Kidney tubule cell (primary cell): ENCODE data around the gene TSPAN9.

Experiments used
- DNase-seq: peaks from one replicate; pipeline ENCODE4 v3.0.0-alpha.2; 2018; ENCODE audit warnings: low spot score

TSPAN9 gene

DNA sequence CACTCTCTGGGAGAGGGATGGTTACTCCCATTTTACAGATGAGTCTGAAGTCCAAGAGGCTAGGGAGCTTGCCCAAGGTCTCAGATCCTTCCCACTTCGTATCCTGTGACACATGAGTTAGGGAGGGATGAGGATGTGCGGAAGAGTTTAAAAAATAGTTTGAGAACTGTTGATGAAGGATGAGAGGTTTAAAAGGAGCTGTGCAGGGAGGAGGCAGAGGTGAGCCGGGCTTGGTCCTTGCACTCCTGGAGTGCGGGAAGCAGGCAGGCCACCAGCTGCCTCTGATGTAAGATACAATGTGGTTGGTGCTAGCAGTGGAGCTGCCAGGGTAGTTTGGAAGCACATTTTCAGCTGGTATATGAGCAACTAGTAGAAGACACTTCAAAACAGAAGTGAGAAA, 46.5 kb downstream of the TSPAN9 start:
- peak; percentile 47 for DNase-seq

DNA sequence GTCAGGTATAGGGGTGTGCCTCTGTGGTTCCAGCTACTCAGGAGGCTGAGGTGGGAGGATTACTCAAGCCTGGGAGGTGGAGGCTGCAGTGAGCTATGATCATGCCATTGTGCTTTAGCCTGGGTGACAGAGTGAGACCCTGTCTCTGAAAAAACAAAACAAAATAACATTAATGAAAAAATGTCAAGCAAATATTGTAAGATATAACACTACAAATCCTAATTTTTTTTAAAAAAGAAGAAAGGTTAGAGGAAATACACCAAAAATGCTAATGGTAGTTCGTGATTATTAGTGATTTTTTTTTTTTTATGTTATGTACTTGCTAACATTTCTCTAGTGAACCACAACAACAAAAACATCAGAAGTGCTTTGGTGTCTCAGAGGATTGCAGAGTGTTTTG, 47.7 kb downstream of the TSPAN9 start:
- DNase-seq: no peak

DNA sequence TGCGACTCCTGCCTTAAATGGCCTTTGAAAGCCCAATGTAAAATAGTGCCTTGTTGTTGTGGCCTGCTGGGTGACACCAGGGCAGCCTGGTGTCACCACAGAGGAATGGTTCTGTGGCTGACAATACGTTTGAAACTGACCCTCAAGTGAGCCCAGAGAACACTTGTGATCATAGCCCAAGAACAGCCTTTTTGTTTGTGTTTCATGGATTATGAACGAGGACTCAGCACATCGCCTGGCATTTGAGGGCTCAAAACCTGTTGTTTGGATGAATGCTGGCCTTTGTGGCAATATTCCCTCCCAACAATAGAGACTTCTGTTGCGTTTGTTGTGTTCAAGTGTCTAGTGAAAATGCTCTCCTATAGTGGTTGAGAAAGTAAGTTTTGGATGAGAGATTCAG, 48.5 kb downstream of the TSPAN9 start:
- no peak for DNase-seq

DNA sequence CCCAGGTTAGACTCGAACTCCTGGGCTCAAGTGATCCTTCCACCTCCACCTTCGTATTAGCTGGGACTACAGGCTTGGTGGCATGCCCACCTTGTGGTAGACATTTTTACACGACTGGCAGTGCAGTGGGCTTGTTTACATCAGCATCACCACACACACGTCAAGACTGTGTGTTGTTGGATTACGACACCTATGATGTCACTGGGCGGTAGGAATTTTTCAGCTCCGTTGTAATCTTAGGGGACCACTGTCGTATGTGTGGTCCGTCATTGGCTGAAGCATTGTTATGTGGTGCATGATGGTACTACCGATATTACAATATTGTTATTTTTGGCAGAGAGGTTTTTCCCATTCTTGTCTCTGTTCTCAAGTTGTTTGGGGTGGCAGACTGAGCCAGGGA, 50.7 kb downstream of the TSPAN9 start:
- DNase-seq: no peak

DNA sequence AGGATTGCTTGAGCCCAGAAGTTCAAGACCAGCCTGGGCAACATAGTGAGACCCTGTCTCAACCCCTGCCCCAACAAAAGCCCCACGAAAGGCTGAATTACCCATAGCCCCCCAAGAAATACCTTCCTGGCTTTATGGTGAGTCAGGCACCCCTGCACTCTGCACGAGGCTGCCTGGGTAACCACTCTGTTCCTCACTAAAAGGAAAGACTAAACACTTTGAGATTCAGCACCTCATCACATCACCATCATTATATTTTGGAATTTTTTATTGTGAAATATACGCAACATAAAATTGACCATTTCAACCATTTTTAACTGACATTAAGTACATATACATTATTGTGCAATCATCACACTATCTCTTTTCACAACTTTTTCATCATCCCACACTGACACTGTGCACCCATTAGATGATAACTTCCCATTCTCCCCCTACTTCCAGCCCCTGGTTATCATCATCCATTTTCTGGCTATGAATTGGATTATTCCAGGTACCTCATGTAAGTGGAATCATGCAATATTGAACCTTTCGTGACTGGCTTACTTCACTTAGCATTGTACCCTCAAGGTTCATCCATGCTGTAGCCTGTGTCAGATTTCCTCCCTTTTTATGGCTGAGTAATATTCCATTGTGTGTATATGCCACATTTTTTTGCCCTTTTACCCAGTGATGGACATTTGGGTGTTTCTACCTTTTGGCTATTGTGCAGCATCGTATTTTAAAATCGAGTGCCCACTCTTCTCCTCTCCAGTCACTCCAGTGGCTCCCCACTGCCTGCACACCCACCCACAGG, 51.5 kb downstream of the TSPAN9 start:
- DNase-seq: no peak

DNA sequence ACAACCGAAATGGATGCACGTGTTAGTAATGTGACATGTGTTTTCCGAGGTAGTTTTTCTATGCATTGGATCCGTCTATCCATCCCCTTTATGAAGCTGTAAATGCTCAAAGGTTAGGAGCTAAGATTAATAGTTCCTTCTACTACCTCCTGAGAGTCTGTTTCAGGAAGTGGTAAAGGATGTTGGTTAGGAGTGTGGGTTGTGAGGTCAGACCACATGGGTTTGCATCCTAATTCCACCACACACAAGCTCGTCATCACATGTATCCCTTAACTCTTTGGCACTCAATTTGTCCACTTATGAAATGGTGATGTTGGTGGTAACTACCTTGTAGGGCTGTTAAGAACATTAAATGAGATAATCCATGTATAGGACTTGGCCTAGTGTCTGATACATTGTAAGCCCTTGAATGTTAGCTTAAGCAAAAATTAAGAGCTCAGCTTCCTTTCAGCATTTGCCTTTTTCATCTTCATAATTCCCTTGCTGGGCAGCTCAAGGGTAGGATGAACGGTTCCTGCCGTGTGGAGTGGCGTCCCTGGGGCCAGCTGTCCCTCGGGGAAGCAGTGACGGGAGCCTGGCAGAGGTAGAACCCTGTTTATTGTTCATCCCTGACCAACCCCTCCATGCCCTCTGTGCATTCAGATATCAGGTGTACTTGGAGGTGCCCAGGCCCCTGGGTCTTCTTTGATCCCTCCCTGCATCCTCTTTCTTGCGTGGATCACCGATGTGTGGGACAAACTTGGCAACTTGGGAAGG, 52.3 kb downstream of the TSPAN9 start:
- DNase-seq: peak; percentile 71

DNA sequence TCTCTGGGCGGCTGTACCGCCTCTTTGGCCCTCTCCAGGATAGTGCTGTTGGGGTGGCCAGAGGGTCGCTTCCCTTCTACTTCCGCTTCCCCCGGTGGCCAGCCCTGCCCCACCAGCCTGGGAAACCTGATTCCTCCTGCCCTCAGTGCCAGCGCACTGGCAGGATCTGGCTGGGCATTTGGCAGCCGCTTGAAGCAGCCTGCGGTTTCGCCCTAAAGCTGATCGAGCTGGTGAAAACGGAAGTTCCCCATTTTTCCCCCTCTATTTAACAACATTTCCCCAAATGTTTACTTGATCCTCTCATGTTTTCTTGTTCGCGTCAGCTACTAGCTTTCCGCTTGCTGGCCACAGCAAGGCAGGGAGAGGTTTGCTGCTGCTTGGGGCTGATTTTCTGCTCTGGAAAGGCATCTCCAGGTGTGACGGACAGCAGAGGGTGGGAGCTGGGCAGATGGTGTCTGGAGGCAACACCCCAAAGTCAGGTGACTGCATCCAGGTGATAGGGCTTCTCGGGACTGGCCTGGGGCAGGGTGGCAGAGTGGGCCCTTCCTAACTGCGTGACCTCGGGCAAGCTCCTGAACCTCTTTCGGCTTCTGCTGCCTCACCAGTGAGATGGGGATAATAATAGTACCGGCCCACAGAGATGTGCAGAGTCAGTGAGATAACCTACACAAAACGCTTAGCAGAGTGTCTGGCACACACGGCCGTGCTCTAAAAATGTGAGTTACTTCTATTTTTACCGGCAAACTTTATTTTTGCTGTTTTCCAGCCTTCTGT, 53.1 kb downstream of the TSPAN9 start:
- DNase-seq: peak; percentile 38

DNA sequence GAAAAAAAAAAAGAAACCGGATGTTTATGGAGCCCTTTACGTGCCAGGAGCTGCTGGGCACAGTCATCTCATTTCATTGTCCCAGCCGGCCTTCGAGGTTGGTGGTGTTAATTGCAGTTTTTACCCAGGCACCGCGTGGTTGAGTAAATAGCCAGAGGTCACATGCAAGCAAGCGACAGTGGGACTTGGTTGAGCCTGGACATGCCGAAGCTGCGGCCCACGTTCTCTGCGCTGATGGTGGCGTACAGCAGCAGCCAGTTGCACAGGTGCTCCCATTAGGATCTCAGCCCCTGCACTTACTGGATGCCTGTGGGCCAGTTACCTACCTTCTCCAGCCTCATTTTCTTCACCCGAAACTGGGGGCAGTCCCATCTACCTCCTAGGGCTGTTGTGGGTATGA, 54.0 kb downstream of the TSPAN9 start:
- no peak for DNase-seq

DNA sequence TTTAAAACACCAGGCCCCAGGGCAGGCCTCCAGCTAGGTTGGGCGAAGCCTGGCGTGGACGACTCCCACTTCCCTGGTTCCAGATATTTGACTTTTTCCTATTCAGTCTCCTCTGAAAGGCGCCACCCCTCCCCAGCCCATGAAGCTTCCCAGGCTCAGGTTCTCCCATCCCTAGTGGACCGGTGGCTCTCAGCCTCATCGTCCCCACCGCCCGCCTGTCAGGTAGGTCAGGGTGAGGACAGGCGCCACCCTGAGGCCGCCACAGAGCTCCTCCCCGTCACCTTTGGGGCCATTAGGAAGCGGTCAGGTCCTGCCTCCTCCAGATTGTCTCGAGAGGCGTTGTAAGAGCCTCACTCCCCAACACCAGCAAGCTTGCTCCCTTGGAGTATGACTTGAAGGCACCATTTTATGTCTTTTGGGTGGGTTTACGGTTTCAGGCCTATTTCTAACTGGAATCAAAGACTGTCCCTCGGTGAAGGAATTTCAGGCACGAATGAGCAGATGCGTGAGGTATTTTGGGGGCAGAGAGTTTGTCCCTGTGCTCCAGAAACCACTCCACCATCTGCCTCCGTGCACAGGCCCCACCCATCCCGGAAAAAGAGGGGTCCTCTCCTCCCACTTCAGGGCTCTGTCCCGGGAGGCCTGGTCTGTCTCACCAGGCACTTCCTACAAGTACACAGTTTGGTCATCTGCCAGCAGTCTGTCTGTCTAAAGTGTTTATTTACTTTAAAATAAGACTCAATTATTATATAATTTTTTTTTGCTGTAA, 55.6 kb downstream of the TSPAN9 start:
- DNase-seq: peak; percentile 52

DNA sequence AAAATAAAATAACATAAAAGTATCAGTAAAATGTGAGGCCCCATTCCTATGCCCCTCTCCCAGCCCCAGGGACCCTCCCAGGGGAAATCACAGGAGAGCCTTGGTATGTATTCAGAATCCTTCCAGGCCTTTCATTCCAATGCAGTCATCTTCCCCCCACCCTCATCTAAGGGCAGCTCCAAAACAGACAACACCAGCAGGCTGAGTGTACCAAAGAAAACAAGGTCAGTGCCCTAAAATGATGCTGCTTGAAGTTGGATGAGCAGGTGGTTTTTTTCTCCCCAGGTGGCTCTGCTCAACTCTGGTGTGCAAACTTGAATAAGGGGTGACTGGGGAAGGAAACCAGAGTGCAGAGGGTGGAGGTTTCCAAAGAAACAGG, 56.2 kb downstream of the TSPAN9 start:
- DNase-seq: no peak

DNA sequence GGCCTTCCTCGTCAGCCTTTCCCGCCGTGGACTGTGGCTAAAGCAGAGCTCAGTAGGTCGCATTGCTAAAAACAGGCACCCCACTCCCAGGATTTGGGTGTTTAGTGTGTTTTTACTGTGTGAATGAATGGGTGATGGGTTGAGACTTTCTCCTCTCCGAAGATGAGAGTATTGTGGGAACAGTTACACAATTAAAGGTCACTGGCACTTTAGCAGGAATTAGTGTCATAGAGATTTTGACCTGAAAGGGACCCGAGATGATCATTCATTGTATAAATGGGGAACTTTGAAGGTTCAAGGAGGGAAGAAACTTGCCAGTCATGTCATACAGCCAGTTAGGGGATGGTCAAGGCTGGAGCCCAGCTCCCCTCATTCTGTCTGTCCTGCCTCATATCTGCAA, 56.9 kb downstream of the TSPAN9 start:
- DNase-seq: no peak

DNA sequence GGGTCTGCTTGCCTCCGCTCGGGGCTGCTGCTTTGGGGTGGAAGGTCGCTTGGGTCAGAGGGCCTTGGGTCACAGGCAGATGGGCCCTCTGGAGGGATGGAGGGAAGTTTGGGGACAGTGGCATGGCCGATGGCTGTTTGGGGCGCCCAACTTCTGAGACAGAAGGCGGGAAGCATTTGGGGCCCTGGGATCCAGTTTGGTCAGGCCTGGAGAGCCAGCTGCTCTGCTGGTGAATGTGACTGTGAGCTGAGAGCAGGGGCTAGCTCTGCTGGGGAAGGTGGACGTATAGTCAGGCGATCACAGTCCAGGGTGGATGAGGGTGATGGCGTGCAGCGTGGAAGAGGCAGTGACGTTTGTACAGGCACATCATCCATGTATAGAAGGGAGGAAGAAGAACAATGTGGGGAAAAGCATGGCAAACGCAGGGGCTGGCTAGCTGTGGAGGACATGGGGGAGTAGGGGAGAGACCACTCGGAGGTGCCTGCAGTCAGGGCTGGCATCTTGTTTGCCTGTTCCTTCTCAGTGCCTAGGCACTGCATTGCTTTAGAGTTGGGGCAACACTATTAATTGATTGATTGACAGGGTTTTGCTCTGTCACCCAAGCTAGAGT, 57.5 kb downstream of the TSPAN9 start:
- no peak for DNase-seq

DNA sequence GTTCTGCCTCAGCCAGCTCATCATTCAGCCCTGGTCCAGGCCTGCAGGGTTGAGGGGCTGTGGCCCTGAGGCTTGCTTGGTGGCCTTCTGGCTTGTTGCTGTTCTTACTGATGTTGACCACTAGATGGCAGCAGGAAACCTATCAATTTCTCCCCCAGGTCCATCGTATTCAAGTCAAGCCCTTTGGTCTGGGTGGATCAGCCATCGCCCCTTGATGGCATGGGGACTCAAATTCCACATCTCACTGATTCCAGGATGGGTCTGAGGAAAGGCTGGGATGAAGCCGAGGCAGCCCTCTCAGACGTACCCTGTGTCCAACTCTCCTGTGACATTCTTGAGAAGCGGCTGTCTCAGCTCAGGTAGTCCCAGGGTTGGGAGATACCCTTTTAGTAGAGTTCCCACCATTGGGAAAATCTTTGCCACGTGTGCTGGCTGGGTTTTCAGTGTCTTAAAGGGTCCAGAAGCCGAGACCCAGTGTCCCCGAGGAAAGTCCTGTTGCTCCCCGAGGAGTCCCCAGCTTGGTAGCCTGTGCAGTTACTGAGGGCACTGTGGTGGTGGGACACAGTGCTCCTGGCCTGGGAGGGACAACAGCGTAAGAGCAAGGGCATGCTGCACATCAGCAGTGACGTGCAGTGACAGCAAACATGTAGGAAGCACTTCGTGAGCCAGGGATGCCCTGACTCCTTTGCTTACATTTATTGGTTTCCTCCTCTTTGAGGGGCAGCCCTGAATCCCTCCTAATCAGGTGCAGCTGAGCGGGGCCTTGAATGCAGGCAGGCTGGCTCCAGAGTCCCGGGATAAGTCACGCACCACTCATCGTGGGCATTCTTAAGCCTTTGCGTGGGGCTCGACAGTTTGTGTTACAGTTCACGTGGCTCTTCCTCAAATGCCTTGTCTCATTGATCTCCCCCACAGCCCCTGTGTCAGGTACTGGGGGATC, 58.6 kb downstream of the TSPAN9 start:
- DNase-seq: peak; percentile 79

DNA sequence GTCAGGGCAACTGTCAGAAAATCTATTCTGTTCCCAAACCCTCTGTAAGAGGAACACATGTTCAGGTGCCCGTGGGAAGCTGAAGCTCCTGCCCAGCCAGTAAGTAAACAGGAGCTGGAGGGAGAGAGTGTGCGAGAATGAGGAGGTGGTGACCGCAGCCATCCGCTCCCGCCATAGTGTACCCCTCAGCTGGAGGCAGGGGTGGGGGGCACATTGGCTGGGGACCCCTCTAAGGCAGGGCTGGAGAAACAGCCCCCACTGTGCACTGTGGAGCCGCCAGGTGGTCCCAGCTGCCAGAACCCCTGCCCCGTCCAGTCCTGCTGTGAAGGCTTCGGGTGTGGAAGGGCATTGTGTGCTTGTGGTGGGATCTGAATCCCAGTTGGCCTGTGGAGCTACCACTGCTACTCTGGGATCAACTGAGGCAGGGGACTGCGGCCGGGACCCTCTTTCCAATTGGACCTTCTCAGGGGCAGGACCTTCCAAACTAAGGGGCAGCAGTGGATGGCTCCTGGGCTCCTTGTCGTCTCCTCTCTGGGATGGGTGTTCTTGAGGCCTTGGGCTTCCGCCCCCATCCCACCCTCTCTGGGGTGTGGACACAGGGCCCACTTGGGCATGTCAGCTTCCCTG, 59.6 kb downstream of the TSPAN9 start:
- DNase-seq: no peak

DNA sequence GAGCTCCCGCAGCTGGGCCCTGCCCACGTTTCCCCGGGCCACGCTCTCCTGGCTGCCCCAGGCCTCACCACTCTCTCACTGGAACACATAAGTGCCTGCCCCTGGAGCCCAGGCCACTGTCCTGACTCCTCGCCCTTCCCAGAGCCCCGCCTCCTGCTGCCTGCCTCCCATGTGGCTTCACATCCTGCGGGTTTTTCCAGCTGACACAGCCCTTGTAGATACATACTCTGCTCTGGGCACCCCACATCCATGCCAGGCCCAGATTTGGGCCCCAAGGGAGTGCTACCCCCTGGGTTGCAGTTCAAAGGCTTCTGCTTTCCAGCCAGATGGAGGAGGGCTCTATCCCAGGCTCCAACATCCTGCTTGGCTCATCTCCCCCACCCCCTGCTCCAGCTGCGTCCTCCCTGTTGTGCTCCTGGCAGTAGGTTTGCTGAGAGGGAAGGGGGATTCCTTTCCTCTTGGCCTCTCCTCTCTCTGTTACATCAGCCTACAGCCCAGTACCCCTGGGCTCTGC, 60.1 kb downstream of the TSPAN9 start:
- peak; percentile 57 for DNase-seq

DNA sequence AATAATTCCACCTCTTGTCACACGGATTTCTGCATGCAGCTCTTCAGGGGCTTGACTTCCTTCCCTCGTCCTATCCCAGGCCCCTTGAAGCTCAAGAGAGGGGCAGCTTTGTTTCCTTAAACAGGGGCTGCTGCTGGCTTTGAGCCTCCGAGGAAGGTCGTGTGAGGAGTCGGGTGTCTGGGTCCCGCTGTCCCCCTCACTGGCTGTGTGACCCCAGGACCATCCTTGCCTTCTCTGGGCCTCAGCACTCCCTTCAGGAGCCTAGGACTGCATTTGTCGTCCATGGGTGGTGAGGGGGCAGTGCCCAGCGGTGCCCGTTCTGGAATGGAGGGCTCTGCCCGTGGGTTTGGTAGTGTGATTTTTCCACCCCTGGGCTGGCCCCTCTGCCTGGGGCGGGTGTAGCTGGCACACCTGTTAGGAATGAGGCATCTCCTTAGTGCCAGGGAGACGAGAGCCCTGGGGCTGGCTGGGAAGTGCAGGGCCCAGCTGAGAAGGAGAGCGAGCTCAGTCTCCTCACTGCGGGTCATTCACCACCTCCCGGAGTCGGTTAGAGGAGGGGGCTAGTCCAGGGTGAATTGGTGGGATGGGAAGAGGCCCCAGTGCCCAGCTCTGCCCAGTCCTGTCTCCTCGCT, 60.8 kb downstream of the TSPAN9 start:
- no peak for DNase-seq

DNA sequence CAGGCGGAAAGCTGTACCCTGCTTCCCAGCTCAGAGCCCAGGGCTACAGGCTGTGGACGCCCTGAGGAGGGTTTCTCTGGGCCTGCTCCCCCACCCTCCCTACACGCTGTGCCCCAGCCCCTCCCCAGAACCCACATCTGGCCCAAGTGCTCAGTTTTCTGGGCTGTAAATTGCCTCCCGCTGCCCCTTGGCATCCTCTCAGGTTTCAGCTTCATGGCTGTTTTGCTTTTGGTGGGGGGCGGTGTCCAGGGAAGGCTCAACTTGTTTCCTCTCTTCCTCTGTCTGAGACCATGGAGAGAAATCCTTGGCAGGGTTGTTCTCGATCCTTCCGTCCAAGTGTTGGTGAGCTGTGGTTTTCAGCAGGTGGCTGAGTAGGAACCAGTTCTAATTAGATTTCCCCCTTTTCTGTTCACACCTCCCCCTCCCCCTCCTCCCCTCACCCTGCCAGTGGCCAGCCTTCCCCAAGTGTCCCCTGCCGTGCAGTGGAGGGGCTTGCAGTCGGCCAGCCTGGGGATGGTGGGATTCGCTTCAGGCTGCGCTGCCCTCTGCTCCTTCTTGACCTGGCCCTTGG, 61.8 kb downstream of the TSPAN9 start:
- DNase-seq: no peak

DNA sequence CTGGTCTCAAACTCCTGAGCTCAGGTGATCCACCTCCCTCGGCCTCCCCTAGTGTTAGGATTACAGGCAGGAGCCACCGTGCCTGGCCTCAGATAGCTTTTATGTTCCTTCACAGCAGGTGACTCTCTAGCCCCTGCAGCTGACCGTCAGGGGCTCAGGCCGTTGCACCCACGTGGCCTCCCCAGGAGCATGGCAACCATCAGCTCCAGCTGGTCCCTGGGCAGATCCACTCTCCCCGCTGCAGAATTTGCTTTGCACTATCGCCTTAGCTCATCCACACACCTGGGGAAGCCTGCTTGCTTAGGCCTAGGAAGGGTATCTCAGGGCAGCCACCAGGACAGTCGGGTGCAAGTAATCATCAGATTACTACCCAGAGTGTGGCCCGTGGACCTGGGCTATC, 62.6 kb downstream of the TSPAN9 start:
- no peak for DNase-seq

DNA sequence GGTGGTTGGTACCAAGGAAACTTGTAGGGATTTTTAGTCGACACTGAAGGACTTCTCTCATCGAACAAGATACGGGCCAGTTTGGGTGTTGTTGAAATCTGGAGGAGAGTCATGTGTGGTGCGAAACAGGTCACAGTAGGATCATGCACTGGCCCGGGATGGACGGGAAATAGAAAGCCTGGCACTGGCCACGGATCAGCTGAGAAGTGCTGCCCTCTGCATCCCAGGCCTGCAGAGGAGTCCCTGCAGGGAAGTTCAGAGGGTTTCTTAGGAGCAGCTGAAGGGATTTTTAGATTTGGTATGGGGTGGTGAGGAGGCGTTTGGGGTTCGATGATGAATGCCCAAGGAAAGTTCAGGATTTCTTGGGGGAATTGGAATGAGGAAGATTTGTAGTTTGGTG, 63.1 kb downstream of the TSPAN9 start:
- DNase-seq: no peak
